Measurements from ENCODE around the gene APOBEC3G.
"Not testable (repeated sequence)": the region's sequence is repeated elsewhere in the genome, so short reads cannot be mapped to it uniquely, and the experiment has no call there.

The APOBEC3G gene

DNA sequence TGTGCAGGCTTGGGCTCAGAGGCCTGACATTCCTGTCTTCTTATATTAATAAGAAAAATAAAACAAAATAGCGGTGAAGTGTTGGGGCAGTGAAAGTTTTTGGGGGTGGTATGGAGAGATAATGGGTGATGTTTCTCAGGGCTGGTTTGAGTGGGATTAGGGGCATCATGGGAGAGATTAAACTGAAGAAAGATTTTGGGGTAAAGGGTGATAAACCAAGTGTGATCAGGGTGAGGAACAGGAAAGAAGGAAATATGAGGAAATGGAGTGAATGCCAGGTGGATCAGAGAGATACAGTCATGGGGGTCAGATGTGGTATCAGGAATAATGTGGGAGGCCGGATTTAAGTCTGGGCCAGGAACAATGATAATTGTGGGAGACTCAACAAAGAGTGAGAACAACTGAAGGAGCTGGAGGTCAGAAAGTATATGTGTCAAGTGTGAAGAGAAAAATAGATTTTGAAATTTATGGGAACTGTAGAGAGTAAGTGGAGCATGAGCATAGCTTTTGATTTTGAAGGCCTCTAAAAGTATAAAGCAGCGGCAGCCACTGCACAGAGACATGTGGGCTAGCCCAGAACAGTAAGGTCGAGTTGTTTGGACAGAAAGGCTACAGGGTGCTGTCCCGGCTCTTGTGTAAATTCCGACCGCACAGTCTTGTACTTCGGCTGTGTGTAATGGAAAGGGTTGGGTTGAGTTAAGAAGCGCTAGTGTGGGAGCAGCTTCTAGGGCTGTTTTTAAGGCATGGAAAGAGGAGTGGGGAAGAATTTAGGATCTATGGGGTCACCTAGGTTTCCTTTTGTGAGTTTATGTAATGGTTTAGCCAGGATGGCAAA, 10.4 kb upstream of the APOBEC3G start:
- DNase-seq (ENCODE audit: low spot score): not testable (repeated sequence)

DNA sequence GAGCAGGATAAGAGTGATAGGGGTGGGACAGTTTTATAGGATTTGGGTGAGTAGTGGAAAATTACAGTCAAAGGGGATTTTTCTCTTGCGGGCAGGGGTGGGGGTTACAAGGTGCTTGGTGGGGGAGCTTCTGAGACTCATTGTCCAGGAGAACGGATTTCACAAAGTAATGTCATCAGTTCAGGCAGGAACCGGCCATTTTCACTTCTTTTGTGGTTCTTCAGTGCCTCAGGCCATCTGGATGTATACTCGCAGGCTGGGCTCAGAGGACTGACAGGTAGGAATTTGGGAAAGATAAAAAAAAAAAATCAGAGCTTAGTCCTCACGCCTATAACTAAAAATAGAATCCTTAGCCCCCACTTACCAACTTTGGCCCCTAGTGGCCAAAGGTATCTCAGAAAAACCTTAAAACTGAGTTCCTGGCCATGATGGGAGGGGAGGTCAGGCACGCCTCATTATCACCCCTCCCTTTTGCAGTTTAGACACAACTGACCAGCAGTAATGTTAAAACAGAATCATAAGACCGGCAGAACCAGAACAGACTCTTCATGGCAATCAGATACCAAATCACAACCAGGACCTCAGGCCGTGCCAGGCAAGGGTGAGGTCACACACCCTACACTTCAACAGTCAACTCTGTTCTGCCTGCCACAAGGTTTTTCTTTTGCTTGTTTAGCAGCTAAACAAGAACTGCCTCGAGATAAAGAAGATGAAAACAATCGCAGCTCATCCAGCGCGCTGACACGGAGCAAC, 8.9 kb upstream of the APOBEC3G start:
- DNase-seq (ENCODE audit: low spot score): no peak

DNA sequence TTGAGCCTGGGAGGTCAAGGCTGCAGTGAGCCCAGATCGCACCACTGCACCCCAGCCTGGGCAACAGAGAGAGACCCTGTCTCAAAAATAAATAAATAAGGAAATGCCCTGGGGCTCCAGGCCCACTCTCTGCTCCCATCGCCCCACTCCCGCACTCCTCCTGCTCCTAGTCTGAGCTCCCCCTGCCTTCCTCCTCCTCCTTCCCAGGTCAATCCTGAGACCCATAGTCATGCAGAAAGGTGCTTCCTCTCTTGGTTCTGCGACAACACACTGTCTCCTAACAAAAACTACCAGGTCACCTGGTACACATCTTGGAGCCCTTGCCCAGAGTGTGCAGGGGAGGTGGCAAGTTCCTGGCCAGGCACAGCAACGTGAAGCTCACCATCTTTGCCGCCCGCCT, 6.9 kb upstream of the APOBEC3G start:
- no peak for DNase-seq (ENCODE audit: low spot score)

DNA sequence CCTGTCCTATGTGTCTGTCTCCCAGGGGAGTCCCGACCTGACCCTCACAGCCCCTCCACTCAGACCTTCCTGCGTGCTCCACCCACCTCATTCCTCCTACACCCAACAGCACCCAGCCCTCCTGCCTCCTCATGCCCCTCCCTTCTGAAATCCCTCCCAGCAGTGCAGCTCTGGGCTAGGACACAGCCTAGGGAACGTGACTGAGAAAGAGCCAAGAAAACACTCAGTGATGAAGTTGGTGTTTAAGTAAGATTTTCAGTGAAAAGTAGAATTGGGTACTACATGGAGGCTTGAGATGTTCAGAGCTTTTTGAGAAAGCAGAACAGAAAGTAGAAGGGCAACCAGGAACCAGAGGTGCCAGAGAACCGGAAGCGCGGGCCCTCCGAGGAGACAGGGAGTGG, 4.5 kb upstream of the APOBEC3G start:
- not testable (repeated sequence) for DNase-seq (ENCODE audit: low spot score)

DNA sequence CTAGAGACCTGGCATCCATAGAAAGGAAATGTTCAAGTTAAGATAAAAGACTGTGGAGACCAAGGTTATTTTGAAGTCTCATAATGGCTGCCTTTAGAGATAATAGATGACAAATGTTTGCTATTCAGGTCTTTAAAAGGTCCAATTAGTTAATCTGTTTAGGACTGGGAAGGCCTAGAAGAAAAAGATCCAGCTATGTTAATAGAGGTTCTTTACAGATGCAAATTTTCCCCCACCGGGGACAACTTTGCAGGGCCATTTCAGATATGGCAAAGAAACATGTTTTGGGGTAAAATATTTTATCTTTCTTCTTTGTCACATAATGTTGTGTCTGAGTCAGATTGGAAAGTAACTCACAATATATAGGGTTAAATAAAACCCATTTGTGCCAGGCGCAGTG, 3.1 kb upstream of the APOBEC3G start:
- DNase-seq (ENCODE audit: low spot score): no peak

DNA sequence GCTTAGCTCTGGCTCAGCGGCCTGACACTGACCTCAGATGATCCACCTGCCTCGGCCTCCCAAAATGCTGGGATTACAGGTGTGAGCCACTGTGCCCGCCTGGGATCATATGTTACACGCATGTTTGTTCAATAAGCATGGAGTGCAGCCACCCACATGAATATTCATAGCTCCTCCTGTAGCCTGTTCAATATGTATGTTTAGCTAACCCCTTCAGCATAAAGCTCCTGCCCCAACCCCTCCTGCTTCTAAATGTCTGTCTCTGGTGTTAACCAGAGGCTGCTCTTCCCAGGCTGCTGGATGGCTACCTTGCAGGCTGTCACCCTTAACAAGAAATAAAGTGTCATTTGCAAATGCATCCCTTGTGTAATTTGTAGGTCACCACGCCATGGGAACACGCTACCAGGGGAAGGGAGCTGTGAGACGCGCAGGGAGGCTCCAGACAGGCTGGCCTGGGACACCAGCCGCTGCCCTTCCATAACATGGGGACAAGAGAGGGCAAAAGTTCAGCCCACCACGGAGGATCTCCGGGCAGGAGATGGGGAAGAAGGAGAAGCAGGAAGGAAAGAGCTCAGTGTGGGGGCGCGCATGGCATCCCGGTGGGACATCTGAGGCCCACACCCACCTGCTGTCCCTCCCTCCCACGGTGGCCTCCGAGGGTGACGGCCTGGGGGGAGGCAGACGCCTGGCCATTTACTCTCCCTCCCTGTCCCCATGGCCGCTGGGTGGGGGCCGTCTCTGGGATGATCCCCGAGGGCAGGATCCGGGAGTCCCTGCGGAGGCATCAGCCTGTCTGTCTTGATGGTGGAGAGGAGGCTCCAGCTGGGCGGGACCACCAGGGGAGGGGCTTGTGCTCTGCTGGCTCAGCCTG, 685 bp upstream of the APOBEC3G start:
- not testable (repeated sequence) for DNase-seq (ENCODE audit: low spot score)

DNA sequence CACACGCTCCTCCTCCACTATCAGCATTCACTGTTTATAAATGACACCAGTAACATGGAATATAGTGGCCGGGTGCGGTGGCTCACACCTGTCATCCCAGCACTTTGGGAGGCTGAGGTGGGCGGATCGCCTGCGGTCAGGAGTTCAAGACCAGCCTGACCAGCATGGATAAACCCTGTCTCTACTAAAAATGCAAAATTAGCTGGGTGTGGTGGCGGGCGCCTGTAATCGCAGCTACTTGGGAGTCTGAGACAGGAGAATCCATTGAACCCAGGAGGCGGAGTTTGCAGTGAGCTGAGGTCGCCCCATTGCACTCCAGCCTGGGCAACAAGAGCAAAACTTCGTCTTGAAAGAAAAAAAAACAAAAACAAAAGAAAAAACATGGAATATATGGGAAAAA, 837 bp downstream of the APOBEC3G start:
- not testable (repeated sequence) for DNase-seq (ENCODE audit: low spot score)

DNA sequence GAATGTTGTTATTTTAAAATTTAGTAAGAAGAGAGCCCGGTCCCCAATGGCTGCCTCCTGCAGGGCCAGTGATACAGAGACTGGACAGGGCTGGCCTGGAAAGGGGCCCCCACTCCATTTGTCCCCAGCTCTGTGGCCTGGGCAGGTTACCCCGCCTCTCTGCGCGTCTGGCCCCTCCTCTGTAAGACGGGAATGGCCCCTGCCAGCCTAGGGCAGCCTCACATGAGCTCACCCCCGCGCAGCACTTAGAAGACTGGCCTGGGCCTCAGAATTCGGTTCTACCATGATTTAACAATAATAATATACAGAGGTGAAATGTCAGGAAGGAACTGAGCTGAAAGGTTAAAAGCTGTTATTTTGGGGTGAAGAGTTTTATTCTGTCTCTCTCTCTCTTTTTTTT, 1.3 kb downstream of the APOBEC3G start:
- no peak for DNase-seq (ENCODE audit: low spot score)

DNA sequence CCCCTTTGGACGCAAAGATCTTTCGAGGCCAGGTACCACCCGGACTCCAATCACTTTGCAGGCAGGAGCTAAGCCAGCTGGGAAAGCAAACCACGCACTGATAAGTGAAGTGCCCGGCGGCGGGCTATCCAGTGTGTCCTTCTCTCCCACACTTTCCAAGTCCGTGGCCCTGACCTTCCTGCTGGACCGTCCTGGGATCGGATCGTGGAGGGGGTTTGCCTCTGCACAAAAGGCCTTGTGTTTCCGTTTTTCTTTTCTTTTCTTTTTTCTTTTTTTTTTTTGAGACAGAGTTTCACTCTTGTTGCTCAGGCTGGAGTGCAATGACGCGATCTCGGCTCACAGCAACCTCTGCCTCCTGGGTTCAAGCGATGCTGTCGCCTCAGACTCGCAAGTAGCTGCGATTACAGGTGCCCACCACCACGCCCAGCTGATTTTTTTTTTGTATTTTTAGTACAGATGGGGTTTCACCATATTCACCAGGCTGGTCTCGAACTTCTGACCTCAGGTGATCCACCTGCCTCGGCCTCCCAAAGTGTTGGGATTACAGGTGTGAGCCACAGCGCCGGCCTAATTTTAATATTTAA, 2.1 kb downstream of the APOBEC3G start:
- DNase-seq (ENCODE audit: low spot score): not testable (repeated sequence)

DNA sequence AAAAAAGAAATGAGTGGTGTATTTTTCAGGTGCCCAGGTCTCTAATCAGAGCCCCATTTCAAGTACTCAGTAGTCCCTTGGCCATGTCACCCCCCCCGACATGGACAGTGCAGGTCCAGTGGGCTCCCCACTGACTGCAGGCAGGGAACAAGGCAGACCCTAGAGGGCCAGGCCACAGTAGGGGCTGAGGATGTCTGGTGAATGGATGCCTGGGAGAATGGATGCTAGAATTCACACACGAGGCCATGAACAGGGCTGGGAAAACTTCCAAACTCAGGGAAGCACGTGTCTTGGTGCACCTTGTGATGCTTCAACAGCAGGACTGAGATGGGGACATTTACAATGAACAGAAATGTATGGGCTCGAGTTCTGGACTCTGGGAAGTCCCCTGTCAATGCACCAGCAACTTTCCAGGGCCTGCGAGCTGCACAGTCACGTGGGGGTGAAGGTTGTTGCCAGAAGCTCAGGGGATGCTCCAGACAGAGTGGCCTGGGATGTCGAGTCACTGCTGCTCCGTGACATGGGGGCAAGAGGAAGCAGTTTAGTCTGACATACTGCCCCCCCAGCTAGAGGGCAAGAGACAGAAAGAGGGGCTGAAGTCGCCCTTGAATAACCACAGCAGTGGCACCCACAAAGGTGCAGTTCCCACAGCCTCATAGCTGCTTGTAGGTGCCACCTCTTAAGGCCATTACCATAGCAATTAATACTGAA, 3.1 kb downstream of the APOBEC3G start:
- DNase-seq (ENCODE audit: low spot score): no peak

DNA sequence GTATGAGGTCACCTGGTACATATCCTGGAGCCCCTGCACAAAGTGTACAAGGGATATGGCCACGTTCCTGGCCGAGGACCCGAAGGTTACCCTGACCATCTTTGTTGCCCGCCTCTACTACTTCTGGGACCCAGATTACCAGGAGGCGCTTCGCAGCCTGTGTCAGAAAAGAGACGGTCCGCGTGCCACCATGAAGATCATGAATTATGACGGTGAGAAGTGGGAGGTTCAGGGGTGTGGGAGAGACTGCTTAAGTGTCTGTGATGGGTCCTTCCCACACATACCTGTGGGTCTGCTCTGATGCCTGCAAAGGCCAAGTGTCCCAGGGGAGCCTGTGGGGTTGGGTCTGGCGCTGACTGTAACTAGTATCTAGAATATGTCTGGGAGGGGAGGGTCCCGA, 3.9 kb downstream of the APOBEC3G start:
- DNase-seq (ENCODE audit: low spot score): no peak

DNA sequence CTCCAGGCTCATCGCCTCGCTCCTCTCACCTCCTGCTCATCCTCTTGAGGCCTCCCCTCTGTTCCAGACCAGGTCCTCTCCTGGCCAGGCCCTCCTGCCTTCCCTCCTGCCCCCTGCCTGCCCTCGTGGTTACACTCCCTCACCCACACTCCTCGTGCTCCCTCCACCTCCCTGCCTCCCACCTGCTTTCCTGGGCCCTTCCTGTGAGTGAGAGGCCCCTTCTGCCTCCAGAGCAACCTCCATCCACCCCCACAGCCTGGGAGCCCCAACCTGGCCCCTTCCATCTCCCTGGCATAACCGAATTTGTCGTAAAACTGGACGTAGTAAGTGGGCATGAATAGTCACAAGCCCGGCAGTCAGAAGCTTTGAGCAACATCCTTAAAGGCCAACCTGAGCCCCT, 4.5 kb downstream of the APOBEC3G start:
- DNase-seq (ENCODE audit: low spot score): no peak

DNA sequence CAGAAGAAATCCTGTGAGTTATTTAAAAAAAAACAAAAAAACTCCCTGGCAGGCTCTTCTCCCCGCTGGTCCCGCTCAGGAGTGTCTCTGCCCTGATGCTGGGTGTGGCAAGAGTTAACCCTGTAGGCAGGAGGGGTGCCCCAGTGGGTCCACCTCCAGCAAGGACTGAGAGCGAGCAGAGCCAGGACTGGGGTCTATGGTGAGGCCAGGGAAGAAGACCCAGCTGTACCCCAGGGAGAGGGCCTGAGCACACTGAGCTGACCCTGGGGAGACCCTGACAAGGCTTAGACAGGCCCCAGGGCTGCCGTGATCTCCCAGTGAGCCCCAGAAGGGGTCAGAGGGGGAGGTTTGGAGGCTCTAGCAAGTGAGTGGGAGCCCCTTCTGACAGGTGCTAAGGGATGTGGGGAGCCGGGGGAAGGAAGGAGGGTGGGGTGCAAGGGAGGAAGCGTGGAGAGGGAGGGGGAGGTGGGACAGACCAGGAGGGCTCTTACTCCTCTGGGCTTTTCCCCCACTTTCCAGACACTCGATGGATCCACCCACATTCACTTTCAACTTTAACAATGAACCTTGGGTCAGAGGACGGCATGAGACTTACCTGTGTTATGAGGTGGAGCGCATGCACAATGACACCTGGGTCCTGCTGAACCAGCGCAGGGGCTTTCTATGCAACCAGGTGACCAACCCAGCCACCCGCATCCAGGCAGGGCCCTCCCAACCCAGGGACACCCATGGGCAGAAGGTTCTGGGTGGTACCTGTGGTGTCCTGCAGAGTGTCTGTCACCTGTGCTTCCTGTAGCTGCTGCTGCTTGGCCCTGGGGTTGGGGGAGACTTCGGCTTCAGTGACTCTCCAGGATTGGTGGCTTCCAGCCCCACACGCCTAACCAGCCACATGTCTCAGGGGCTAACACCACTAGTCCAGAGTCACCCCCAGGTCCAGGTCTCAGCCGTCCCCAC, 6.4 kb downstream of the APOBEC3G start:
- DNase-seq (ENCODE audit: low spot score): no peak

DNA sequence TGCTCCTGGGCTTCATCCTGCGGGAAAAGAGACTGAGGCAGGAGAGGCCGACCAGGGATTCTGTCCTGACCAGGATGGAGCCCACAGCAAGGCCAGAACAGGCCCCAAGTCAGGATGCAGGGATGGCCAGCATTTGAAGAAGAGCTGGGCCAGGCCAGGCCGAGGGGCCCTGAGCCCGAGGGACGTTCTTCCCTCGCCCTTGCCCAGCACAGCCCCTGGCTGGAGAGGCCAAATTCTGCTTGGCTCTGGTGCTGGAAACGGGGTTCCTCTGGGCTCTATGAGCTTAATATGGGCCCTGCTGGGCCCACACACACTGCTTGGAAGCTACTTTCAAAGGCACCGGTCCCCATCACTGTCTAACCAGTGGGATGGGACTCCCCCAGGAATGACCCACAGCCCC, 7.6 kb downstream of the APOBEC3G start:
- no peak for DNase-seq (ENCODE audit: low spot score)

DNA sequence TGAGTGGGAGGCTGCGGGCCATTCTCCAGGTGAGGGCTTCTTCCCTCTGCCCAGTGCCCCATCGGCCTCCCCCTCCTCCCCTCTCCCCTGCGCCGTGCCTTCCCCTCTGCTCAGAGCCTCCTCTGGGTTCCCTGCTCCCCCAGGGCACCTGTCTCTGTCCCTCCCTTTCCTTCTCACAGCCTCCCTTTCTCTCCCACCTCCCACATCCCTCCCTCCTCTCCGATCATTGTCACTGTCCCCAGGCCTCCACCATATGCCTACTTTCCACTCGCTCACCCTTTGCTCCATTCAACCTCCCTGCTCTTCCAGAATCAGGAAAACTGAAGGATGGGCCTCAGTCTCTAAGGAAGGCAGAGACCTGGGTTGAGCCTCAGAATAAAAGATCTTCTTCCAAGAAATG, 10.0 kb downstream of the APOBEC3G start:
- DNase-seq (ENCODE audit: low spot score): no peak

DNA sequence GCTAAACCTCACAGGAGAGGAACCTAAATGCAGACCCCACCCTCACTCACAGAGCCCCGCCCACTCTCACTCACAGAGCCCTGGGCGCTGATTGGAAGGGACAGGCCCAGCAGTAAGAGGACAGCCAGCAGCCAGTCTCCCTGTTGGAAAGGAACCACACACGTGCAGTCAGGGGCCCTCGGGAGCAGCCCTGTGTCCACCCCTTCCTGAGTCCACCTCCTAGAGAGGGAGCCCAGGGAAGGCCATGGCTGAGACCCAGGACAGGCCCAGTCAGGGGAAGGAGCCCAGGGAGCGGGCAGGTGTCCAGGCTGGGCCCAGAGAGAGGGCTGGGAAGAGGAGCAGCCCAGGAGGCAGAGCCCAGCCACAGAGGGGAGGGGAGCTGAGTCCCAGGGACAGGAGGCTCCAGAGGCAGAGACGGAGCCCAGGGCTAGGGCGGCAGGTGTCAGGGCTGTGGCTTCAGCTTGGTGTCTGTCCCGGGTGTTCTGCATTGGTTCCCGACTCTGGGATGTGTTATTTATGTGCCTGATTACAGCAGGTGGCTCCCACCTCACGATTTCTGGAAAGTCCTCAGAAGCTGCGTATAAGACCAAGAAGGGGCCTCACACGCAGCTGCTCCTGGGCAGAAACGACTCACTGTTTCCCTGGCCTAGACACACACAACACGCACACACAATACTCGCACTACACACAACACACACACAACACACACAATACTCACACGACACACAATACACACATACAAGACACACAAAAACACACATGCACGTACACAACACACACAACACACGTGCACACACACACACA, 11.0 kb downstream of the APOBEC3G start:
- DNase-seq (ENCODE audit: low spot score): no peak

DNA sequence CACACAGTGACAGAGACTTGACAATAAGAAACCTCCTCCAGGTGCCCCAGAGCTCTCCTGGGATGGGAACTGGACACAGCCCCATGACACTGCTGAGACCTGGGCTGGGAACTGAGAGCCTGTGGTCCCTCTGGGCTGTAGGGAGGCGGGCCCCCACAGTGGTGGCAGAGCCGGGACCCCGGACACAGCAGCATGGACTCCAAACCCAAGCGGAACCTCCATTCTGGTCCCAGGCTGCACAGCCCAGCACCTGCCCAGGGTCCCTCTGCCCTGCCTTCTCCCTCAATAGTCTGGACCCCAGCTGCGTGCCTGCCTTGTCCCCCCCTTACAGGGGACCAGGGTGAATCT, 11.6 kb downstream of the APOBEC3G start:
- DNase-seq (ENCODE audit: low spot score): no peak

DNA sequence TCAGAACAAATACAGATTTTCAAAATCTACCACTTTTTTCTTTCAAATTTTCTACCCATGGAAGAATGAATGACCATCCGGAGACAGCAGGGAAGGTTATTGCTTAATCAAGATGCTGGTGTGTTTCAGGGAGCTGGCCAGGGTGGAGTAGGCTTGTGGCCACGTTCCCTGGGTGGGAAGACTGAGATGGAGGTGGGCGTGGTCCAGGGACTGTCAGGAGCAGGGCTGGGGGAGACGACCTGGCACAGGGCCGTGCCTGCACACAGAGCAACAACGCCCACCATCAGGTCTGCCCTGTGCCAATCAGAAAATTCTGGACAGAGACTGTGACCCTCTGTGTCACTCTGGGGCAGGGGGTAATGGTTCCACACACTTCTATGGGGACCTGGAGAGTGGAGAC, 12.9 kb downstream of the APOBEC3G start:
- no peak for DNase-seq (ENCODE audit: low spot score)

DNA sequence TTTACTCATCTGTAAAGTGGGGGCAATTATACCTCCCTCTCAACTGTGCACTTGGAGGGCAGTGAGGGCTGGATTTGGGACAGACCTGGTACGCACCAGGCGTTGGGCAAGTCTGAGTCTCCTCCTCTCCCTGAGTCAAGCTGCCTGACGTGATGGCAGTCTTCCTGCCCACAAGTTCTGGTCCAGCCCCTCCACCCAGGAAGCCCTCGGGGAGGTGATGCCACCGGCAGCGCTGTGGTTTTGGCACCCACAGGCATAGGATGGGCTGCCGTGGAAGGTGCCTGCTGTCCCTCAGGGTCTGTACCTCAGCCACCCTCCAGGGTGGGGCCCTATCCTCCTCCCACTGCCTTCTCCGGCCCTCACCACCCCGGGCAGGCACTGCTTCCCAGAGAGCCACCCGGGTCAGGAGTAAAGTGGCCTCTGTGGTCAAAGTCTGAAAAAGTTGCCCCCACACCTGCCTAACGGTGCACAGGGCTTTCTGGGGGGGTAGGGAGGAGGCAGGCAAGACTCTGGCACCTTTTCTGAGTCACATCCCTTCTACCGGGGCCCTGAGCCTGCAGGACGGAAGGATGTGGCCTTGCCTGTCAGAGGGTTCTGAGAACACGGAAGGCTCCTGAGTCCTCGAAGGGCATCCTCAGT, 13.5 kb downstream of the APOBEC3G start:
- no peak for DNase-seq (ENCODE audit: low spot score)
